NCI-H526 (cell line): Measurements from ENCODE around the gene SIPA1L3.

Experiments
- DNase-seq, 2 experiments: peaks; one replicate each; lab custom pipeline; 2025; lab: John Stamatoyannopoulos, UW

SIPA1L3 gene

GRCh38 chr19:37942516-37942902, 35.5 kb downstream of the SIPA1L3 start:
- no peak for DNase-seq

GRCh38 chr19:37943480-37943879, 36.5 kb downstream of the SIPA1L3 start:
- DNase-seq = no peak

GRCh38 chr19:37946132-37946531, 39.1 kb downstream of the SIPA1L3 start:
- no peak for DNase-seq

- DNase-seq = no peak
These were observed 40.8 kb downstream of the SIPA1L3 start for GRCh38 chr19:37947778-37948177.

- DNase-seq = no peak
These were observed 41.4 kb downstream of the SIPA1L3 start for GRCh38 chr19:37948362-37948761.

GRCh38 chr19:37950471-37951175, 43.6 kb downstream of the SIPA1L3 start:
- DNase-seq = no peak

GRCh38 chr19:37951816-37952210, 44.8 kb downstream of the SIPA1L3 start:
- DNase-seq = no peak

- DNase-seq = no peak
These were observed 46.3 kb downstream of the SIPA1L3 start for GRCh38 chr19:37953171-37953917.

GRCh38 chr19:37953918-37954303, 46.9 kb downstream of the SIPA1L3 start:
- no peak for DNase-seq

- DNase-seq = no peak
These were observed 47.4 kb downstream of the SIPA1L3 start for GRCh38 chr19:37954421-37954874.

GRCh38 chr19:37955986-37956385, 49.0 kb downstream of the SIPA1L3 start:
- no peak for DNase-seq

- DNase-seq = no peak
These were observed 50.2 kb downstream of the SIPA1L3 start for GRCh38 chr19:37957176-37957575.

GRCh38 chr19:37959665-37960114, 52.7 kb downstream of the SIPA1L3 start:
- no peak for DNase-seq

GRCh38 chr19:37961198-37961597, 54.2 kb downstream of the SIPA1L3 start:
- no peak for DNase-seq

GRCh38 chr19:37963190-37963936, 56.4 kb downstream of the SIPA1L3 start:
- DNase-seq = no peak

- no peak for DNase-seq
These were observed 57.1 kb downstream of the SIPA1L3 start for GRCh38 chr19:37964109-37964508.

GRCh38 chr19:37966211-37966661, 59.2 kb downstream of the SIPA1L3 start:
- no peak for DNase-seq

GRCh38 chr19:37966662-37967231, 59.7 kb downstream of the SIPA1L3 start:
- DNase-seq = no peak

GRCh38 chr19:37969695-37970094, 62.7 kb downstream of the SIPA1L3 start:
- peak in 1 of 2 experiments; percentile 27 for DNase-seq

- DNase-seq = no peak
These were observed 63.7 kb downstream of the SIPA1L3 start for GRCh38 chr19:37970699-37971098.

GRCh38 chr19:37972803-37973202, 65.8 kb downstream of the SIPA1L3 start:
- no peak for DNase-seq

- no peak for DNase-seq
These were observed 66.7 kb downstream of the SIPA1L3 start for GRCh38 chr19:37973666-37974065.
